Mononuclear cell (primary cell): Measurements from ENCODE around the gene LGR6. TPM values are rescaled to one million over a fixed set of nuclear protein-coding genes. Genes with fewer than 3 reads are reported as not detected.
"Not testable (repeated sequence)": the region's sequence is repeated elsewhere in the genome, so short reads cannot be mapped to it uniquely, and the experiment has no call there.

Experiments used
- H3K27me3 ChIP-seq: 2 replicates; pipeline ENCODE4 v1.6.0; 2011; ENCODE audit warnings: low read length, control low read depth; ENCODE audit not compliant: insufficient read depth
- H3K4me1 ChIP-seq: 2 replicates; pipeline ENCODE4 v1.5.1; 2011; ENCODE audit warnings: mild to moderate bottlenecking, low read length, control low read depth; ENCODE audit not compliant: insufficient read depth
- H3K4me3 ChIP-seq: 2 replicates; pipeline ENCODE4 v1.5.1; 2011; ENCODE audit warnings: mild to moderate bottlenecking, low read length, moderate library complexity
- H3K9me3 ChIP-seq: 2 replicates; pipeline ENCODE4 v1.5.1; 2011; ENCODE audit warnings: low read depth, mild to moderate bottlenecking, control low read depth, low read length
- total RNA-seq: library from RNA; depleted of rRNA; stranded (reverse); fragments of >200 nt; gene quantifications from one replicate; pipeline ENCODE4 v1.2.3, GENCODE V29; 2012

LGR6 gene
- total RNA-seq, 1 donor, result 1.3 TPM

GRCh38 chr1:202319381-202320080 lies 125.9 kb downstream of the LGR6 start:
- no peaks in the 10 kb centered on the region for H3K27me3 ChIP-seq
- H3K4me1 ChIP-seq, result no peaks in the 10 kb centered on the region
- H3K4me3 ChIP-seq, result no peak overlapping the region
- H3K9me3 ChIP-seq, result no peaks in the 10 kb centered on the region

DNA sequence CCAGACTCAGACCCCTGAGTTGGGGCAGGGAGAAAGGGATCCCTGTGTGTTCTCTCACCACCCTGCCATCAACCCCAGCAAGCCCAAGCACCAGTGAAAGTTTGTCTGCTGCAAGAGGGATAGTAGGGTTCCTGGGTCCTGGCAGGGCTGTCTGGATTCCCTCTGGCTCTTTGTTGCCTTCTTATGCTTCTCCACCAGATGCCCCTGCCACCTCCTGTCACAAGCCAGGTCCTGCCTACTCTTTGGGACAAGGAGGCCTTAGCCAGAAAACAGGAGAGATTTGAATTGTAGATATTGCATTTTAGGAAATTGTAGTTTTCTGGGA lies 126.4 kb downstream of the LGR6 start:
- Histone ChIP-seq H3K27me3 (no peaks in the 10 kb centered on the region), H3K4me1 (no peaks in the 10 kb centered on the region), H3K9me3 (no peaks in the 10 kb centered on the region), H3K4me3 (no peak overlapping the region)

- Histone ChIP-seq H3K4me1 (no peaks in the 10 kb centered on the region), H3K9me3 (no peaks in the 10 kb centered on the region), H3K27me3 (no peaks in the 10 kb centered on the region), H3K4me3 (no peak overlapping the region)
Observed at GRCh38 chr1:202323731-202324130, 130.1 kb downstream of the LGR6 start.

- Histone ChIP-seq H3K27me3 (no peaks in the 10 kb centered on the region), H3K4me1 (no peaks in the 10 kb centered on the region), H3K9me3 (no peaks in the 10 kb centered on the region), H3K4me3 (no peak overlapping the region)
Observed at GRCh38 chr1:202324646-202325045, 131.0 kb downstream of the LGR6 start.

DNA sequence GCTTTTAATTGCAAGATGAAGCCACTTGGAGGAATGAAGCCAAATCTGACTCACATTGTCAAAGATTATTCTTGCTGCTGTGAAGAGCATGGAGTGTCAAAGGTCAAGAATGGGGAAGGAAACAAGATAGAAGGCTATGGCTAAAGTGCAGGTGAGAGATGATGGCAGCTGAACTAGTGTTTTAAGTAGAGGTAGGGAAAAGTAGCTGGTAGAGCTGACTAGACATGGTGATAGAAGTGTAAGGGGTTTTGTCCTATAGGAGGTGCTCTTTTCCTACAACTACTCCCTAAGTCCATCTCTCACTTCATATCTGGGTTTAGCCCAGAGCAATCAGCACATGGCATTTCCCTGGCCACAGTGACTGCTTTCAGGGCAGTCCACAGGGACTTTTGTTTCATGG lies 136.3 kb downstream of the LGR6 start:
- Histone ChIP-seq H3K4me1 (no peaks in the 10 kb centered on the region), H3K4me3 (no peak overlapping the region), H3K27me3 (no peaks in the 10 kb centered on the region), H3K9me3 (no peaks in the 10 kb centered on the region)

DNA sequence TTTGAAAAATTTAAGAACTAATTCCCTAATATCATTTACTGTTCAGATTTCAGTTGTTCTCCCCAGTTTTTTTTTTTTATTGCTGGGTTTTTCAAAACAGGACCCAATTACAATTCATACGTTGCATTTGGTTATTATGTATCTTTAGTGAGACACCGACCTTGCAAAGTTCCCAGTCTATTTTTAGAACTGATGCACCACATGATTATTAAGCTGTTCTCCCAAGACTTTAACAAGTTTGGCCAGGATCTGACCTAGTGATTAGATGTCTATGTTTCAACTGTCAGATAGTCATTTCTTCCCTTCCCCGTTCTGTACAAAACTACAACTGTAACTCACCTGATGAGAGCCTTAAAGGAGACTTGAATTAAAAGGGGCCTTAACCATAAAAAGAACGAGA lies 140.3 kb downstream of the LGR6 start:
- no peaks in the 10 kb centered on the region for H3K4me1 ChIP-seq
- H3K4me3 ChIP-seq, result no peak overlapping the region
- H3K27me3 ChIP-seq, result no peaks in the 10 kb centered on the region
- H3K9me3 ChIP-seq, result no peaks in the 10 kb centered on the region

DNA sequence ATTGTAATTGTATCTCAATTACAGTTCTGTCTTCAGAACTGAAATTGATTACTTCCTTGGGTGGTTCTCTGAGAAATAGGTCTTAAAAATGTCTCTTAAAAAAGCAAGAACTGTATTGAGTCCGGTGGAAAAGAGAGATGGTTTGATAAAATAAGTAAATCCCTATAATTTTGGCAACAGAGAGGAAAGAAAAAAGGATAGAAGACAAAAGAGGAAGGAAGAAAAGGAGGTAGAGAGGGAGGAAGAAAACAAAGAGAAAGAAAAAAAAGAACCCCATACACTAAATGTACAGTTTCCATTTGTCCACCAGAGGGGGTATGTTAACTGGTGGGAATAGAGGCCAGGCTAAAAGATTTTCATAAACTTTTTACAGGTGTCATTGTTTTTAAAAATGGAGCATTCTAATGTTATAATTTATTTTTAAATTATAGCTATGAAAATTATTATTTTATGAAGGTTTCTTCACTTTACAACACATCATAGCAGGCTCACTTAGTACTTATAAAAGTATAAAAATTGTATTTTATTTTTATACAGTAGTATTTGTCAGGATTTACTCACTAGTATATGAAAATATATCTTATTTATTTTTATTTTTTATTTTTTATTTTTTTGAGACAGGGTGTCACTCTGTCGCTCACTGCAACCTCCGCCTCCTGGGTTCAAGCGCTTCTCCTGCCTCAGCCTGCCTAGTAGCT lies 150.2 kb downstream of the LGR6 start:
- H3K27me3 ChIP-seq, result no peaks in the 10 kb centered on the region
- H3K4me1 ChIP-seq, result peaks cover 19% of the 10 kb centered on the region
- H3K9me3 ChIP-seq, result no peaks in the 10 kb centered on the region
- H3K4me3 ChIP-seq, result no peak overlapping the region

- Histone ChIP-seq H3K4me1 (peaks cover 27% of the 10 kb centered on the region), H3K4me3 (peak overlapping the region; percentile 95), H3K9me3 (no peaks in the 10 kb centered on the region), H3K27me3 (no peaks in the 10 kb centered on the region)
Observed at GRCh38 chr1:202348005-202348508, 154.5 kb downstream of the LGR6 start.

GRCh38 chr1:202348509-202349205 lies 155.1 kb downstream of the LGR6 start, which contains the start of gene PPP1R12B:
Gene PPP1R12B, plus strand, starts transcription at chr1:202348699. Its CDS starts 153 bp downstream, at chr1:202348852.
- no peaks in the 10 kb centered on the region for H3K9me3 ChIP-seq
- H3K4me1 ChIP-seq, result peaks cover 33% of the 10 kb centered on the region
- H3K4me3 ChIP-seq, result peak within 1 kb of the TSS; percentile 95
- H3K27me3 ChIP-seq, result no peaks in the 10 kb centered on the region

- peak overlapping the region; percentile 95 for H3K4me3 ChIP-seq
- H3K27me3 ChIP-seq, result no peaks in the 10 kb centered on the region
- H3K9me3 ChIP-seq, result no peaks in the 10 kb centered on the region
- peaks cover 36% of the 10 kb centered on the region for H3K4me1 ChIP-seq
Observed at GRCh38 chr1:202349206-202349928, 155.8 kb downstream of the LGR6 start.

GRCh38 chr1:202351725-202352124 lies 158.1 kb downstream of the LGR6 start:
- Histone ChIP-seq H3K27me3 (no peaks in the 10 kb centered on the region), H3K9me3 (no peaks in the 10 kb centered on the region), H3K4me1 (peaks cover 36% of the 10 kb centered on the region), H3K4me3 (no peak overlapping the region)

GRCh38 chr1:202352583-202353197 lies 159.1 kb downstream of the LGR6 start:
- not testable (repeated sequence) for H3K4me3 ChIP-seq, H3K9me3 ChIP-seq, H3K27me3 ChIP-seq
- peaks cover 36% of the 10 kb centered on the region for H3K4me1 ChIP-seq

DNA sequence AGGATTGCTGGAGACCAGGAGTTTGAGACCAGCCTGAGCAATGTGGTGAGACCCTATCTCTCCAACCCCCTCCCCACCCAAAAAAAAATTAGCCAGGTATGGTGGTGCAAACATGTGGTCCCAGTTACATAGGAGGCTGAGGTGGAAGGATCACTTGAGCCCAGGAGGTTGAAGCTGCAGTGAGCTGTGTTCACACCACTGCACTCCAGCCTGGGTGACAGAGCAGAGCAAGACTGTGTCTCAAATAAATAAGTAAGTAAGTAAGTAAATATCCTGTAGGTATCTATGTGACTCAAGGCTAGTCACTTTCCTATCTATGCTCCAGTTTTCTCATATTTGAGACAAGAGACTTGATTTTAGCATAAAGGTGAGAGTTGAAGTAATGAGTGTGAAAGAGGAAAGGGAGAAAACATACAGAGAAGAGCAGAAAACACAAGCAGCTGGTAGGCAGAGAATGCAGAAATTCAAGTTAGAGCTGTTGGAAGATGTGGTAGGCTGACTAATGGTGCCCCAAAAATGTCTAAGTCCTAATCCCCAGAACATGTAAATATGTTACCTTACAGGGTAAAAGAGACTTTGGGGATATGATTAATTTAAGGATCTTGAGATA lies 162.4 kb downstream of the LGR6 start:
- Histone ChIP-seq H3K4me3 (no peak overlapping the region), H3K4me1 (peaks cover 17% of the 10 kb centered on the region)

GRCh38 chr1:202357506-202357905 lies 163.9 kb downstream of the LGR6 start:
- H3K9me3 ChIP-seq, result no peaks in the 10 kb centered on the region
- peaks cover 14% of the 10 kb centered on the region for H3K4me1 ChIP-seq
- no peak overlapping the region for H3K4me3 ChIP-seq
- no peaks in the 10 kb centered on the region for H3K27me3 ChIP-seq

More for the DNA sequence above, 162.4 kb downstream of the LGR6 start:
- no peaks in the 10 kb centered on the region for H3K9me3 ChIP-seq
- H3K27me3 ChIP-seq, result no peaks in the 10 kb centered on the region
